DND-41 (cell line): ENCODE results near the gene WDR93.

Source experiments
- ATAC-seq: fragments of 200-7000 bp; cut with Tn5 transposase; 3 replicates; pipeline ENCODE4 v1.9.1; 2021; ENCODE audit warnings: low read depth; ENCODE audit not compliant: insufficient read depth
- DNase-seq: peaks from one replicate; pipeline ENCODE4 v3.0.0-alpha.2; 2020
- H2AFZ ChIP-seq: 2 replicates; pipeline ENCODE4 v1.6.0; 2012; ENCODE audit warnings: low read depth, low read length
- H3K27ac ChIP-seq: 2 replicates; pipeline ENCODE4 v1.5.1; 2012; ENCODE audit warnings: low read length, inconsistent platforms
- H3K27me3 ChIP-seq: fragments of 200-600 bp; sonication (generic); 2 replicates; pipeline ENCODE4 v1.6.0; 2012; ENCODE audit warnings: low read length, mild to moderate bottlenecking, inconsistent platforms; ENCODE audit not compliant: insufficient read depth, poor library complexity
- H3K36me3 ChIP-seq: 2 replicates; pipeline ENCODE4 v1.5.1; 2012; ENCODE audit warnings: low read length, inconsistent platforms; ENCODE audit not compliant: insufficient read depth
- H3K4me1 ChIP-seq: 2 replicates; pipeline ENCODE4 v1.5.1; 2012; ENCODE audit warnings: mild to moderate bottlenecking, low read length; ENCODE audit not compliant: insufficient read depth
- H3K4me2 ChIP-seq: 2 replicates; pipeline ENCODE4 v1.6.0; 2012; ENCODE audit warnings: mild to moderate bottlenecking, moderate library complexity, low read length, inconsistent platforms; ENCODE audit not compliant: insufficient read depth
- H3K4me3 ChIP-seq, 2 experiments: fragments of 200-600 bp in 1 of 2; shearing (Covaris generic) in 1 of 2; 2 replicates each; pipeline ENCODE4 v1.5.1; 2012 to 2016; ENCODE audit warnings: inconsistent platforms in 2 of 2, low read length in 2 of 2, mild to moderate bottlenecking in 2 of 2, low read depth in 1 of 2, moderate library complexity in 1 of 2
- H3K79me2 ChIP-seq: 2 replicates; pipeline ENCODE4 v1.6.0; 2012; ENCODE audit warnings: low read length, inconsistent platforms; ENCODE audit not compliant: insufficient read depth
- H3K9ac ChIP-seq: 2 replicates; pipeline ENCODE4 v1.6.0; 2012; ENCODE audit warnings: low read depth, mild to moderate bottlenecking, inconsistent platforms, low read length, moderate library complexity
- H3K9me3 ChIP-seq: 2 replicates; pipeline ENCODE4 v1.5.1; 2012; ENCODE audit warnings: low read length, moderate library complexity, mild to moderate bottlenecking, inconsistent platforms; ENCODE audit not compliant: insufficient read depth, severe bottlenecking
- H4K20me1 ChIP-seq: 2 replicates; pipeline ENCODE4 v1.6.0; 2012; ENCODE audit warnings: low read length; ENCODE audit not compliant: insufficient read depth
- EZH2 ChIP-seq: IDR thresholded peaks from 3 replicates; pipeline ENCODE4 v1.6.1; 2012; ENCODE audit warnings: borderline replicate concordance, low read depth, mild to moderate bottlenecking, moderate library complexity, low read length, inconsistent platforms; ENCODE audit not compliant: severe bottlenecking
- TF ChIP-seq, protein P1 (sequence below): IDR thresholded peaks from 2 replicates; pipeline ENCODE4 v1.5.1; 2012; ENCODE audit warnings: borderline replicate concordance, low read length, moderate library complexity, mild to moderate bottlenecking; ENCODE audit not compliant: poor library complexity, severe bottlenecking; ENCODE audit errors: extremely low read depth

The WDR93 gene

GRCh38 chr15:89766357-89767311 is 76.0 kb downstream of the WDR93 start:
- H2AFZ ChIP-seq = no peak overlapping the region
- H3K9me3 ChIP-seq = no peaks in the 10 kb centered on the region
- H3K27ac ChIP-seq = no peak overlapping the region
- no peaks in the 10 kb centered on the region for H3K4me1 ChIP-seq
- no peaks in the 10 kb centered on the region for H3K79me2 ChIP-seq
- H3K4me2 ChIP-seq = no peak overlapping the region
- ATAC-seq = no peak
- no peak overlapping the region for H3K9ac ChIP-seq
- H3K27me3 ChIP-seq = no peaks in the 10 kb centered on the region
- TF ChIP-seq, protein P1, sequence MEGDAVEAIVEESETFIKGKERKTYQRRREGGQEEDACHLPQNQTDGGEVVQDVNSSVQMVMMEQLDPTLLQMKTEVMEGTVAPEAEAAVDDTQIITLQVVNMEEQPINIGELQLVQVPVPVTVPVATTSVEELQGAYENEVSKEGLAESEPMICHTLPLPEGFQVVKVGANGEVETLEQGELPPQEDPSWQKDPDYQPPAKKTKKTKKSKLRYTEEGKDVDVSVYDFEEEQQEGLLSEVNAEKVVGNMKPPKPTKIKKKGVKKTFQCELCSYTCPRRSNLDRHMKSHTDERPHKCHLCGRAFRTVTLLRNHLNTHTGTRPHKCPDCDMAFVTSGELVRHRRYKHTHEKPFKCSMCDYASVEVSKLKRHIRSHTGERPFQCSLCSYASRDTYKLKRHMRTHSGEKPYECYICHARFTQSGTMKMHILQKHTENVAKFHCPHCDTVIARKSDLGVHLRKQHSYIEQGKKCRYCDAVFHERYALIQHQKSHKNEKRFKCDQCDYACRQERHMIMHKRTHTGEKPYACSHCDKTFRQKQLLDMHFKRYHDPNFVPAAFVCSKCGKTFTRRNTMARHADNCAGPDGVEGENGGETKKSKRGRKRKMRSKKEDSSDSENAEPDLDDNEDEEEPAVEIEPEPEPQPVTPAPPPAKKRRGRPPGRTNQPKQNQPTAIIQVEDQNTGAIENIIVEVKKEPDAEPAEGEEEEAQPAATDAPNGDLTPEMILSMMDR = no peak
- no peak for TF ChIP-seq EZH2
- H3K36me3 ChIP-seq = no peaks in the 10 kb centered on the region
- DNase-seq = no peak
- H4K20me1 ChIP-seq = no peaks in the 10 kb centered on the region
- no peak overlapping the region for H3K4me3 ChIP-seq

- no peak for ATAC-seq
- Histone ChIP-seq H3K4me2 (no peak overlapping the region), H4K20me1 (no peaks in the 10 kb centered on the region), H3K4me1 (no peaks in the 10 kb centered on the region), H2AFZ (no peak overlapping the region), H3K36me3 (no peaks in the 10 kb centered on the region), H3K9ac (no peak overlapping the region), H3K4me3 (no peak overlapping the region), H3K9me3 (no peaks in the 10 kb centered on the region), H3K79me2 (no peaks in the 10 kb centered on the region), H3K27ac (no peak overlapping the region), H3K27me3 (no peaks in the 10 kb centered on the region)
- TF ChIP-seq EZH2 = no peak
- TF ChIP-seq, protein P1 = no peak
- no peak for DNase-seq
These were observed 76.9 kb downstream of the WDR93 start for GRCh38 chr15:89767411-89767915.

DNA sequence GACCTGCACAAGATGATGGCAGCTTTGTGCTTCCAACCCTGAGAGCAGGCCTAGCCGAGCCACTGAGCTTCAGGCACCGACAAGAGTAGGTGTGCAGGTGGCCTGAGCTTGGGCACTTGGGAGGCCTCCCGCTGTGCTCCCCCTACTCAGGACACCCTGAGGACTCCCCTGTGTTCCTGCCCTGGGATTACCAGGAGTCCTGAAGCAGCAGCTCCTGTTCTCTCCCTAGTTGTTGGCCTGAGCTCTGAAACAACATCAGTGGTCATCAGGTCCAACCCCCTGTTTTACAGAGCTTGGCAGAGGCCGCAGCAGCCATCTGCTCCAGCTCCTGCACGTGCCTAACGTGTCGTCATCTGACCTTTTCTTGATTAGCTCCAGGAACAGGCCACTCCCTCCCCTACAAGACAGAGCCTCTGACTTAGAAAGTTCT is 77.5 kb downstream of the WDR93 start:
- H4K20me1 ChIP-seq = no peaks in the 10 kb centered on the region

More for the DNA sequence above, 77.5 kb downstream of the WDR93 start:
- TF ChIP-seq EZH2 = no peak
- TF ChIP-seq, protein P1 = no peak
- Histone ChIP-seq H3K4me3 (no peak overlapping the region), H3K27me3 (no peaks in the 10 kb centered on the region), H3K36me3 (no peaks in the 10 kb centered on the region), H3K9me3 (no peaks in the 10 kb centered on the region), H2AFZ (no peak overlapping the region), H3K4me2 (no peak overlapping the region), H3K27ac (no peak overlapping the region), H3K79me2 (no peaks in the 10 kb centered on the region), H3K9ac (no peak overlapping the region), H3K4me1 (no peaks in the 10 kb centered on the region)
- no peak for ATAC-seq
- DNase-seq = no peak
